ENCODE results near the gene ELF1.
"Not testable (repeated sequence)": the region's sequence is repeated elsewhere in the genome, so short reads cannot be mapped to it uniquely, and the experiment has no call there.

Gene ELF1

GRCh38 chr13:40895227-40896184, 123.6 kb downstream of the ELF1 start:
- no peak for DNase-seq (ENCODE audit: low read depth in 2 of 2)

GRCh38 chr13:40893573-40893972, 125.5 kb downstream of the ELF1 start:
- not testable (repeated sequence) for DNase-seq (ENCODE audit: low read depth in 2 of 2)

GRCh38 chr13:40886017-40886416, 133.1 kb downstream of the ELF1 start:
- no peak for DNase-seq (ENCODE audit: low read depth in 2 of 2)

- DNase-seq (ENCODE audit: low read depth in 2 of 2): not testable (repeated sequence)
Observed at GRCh38 chr13:40884175-40884574, 134.9 kb downstream of the ELF1 start.

Measured in stimulated activated CD8-positive, alpha-beta memory T cell treated with anti-CD3 and anti-CD28 coated beads, Interleukin-15, amount 100 ng/mL, for 4 hours (primary cell).